ENCODE results near the gene MIER2. TPM values are rescaled to one million over a fixed set of nuclear protein-coding genes. Genes with fewer than 3 reads are reported as not detected.

Gene MIER2
- polyA plus RNA-seq, 1 of the 3 experiments (the other 2 are of a cell fraction): 15.9 TPM

DNA sequence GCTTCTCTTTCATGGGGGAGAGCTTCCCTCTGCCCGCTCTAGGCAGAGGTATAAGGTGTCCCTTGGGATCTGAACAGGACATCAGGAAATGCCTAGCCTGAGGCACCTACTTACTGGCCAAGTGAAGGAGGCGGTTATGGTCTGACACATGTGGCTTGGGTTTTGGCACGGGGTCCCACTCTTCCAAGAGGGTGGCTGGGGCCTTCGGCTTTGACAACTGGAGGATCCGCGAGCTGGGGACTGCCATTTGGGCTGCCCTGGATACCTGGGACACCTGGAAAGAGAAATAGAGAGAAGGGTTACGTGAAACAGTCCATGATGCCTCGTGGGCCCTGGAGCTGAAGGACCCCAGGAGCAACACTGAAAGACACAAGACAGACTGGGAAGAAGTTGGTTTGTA, 22.4 kb upstream of the MIER2 start (continued):
- TF ChIP-seq, protein P1, sequence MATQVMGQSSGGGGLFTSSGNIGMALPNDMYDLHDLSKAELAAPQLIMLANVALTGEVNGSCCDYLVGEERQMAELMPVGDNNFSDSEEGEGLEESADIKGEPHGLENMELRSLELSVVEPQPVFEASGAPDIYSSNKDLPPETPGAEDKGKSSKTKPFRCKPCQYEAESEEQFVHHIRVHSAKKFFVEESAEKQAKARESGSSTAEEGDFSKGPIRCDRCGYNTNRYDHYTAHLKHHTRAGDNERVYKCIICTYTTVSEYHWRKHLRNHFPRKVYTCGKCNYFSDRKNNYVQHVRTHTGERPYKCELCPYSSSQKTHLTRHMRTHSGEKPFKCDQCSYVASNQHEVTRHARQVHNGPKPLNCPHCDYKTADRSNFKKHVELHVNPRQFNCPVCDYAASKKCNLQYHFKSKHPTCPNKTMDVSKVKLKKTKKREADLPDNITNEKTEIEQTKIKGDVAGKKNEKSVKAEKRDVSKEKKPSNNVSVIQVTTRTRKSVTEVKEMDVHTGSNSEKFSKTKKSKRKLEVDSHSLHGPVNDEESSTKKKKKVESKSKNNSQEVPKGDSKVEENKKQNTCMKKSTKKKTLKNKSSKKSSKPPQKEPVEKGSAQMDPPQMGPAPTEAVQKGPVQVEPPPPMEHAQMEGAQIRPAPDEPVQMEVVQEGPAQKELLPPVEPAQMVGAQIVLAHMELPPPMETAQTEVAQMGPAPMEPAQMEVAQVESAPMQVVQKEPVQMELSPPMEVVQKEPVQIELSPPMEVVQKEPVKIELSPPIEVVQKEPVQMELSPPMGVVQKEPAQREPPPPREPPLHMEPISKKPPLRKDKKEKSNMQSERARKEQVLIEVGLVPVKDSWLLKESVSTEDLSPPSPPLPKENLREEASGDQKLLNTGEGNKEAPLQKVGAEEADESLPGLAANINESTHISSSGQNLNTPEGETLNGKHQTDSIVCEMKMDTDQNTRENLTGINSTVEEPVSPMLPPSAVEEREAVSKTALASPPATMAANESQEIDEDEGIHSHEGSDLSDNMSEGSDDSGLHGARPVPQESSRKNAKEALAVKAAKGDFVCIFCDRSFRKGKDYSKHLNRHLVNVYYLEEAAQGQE (IDR thresholded peaks at IDR 0.05; ENCODE audit: low read depth, low read length): no peak

DNA sequence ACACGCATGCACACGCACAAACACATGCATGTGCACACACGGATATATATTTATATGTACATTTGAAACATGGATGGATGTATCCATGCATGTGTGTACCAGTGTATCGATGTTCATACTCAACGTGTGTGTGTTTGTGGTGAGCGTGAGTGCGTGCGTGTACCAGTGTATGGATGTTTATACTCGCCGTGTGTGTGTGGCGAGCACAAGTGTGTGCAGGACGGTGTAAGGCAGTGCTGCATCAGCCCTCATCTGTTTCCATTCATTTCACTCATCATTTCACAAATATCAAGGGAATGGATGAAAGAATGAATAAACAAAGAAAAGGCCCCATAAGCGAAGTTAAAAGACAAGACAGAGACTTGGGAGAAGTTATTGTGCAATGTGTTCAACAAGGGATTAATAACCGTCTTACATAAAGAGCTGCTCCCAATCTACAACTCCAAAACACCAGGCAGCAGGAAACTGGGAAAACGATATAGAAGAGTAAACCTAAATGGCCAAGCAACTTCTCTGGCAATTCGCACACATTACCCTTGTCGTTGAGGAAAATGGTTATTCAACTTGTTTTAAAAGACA, 21.7 kb upstream of the MIER2 start:
- H3K27me3 ChIP-seq (ENCODE audit: insufficient read depth): no peaks in the 10 kb centered on the region
- H3K9ac ChIP-seq: no peak overlapping the region
- POLR2A ChIA-PET: no interaction called here
- 81% methylated on average over 17 of the region's 17 CpGs for WGBS (ENCODE audit: low lambda C conversion rate)
- no peaks in the 10 kb centered on the region for H3K79me2 ChIP-seq (ENCODE audit: insufficient read depth)
- no peak overlapping the region for H3K4me3 ChIP-seq (ENCODE audit: low read depth in 2 of 2, low read length in 1 of 2)
- no peaks in the 10 kb centered on the region for H3F3A ChIP-seq (replicated peaks; ENCODE audit: insufficient read depth)
- no peak overlapping the region for H2AFZ ChIP-seq (ENCODE audit: low read depth)
- H3K4me1 ChIP-seq (ENCODE audit: control insufficient read depth in 1 of 2, insufficient read depth in 2 of 2, low read depth in 1 of 2, low read length in 1 of 2): no peaks in the 10 kb centered on the region; a peak in 1 of 4 replicates
- no peaks in the 10 kb centered on the region for H4K20me1 ChIP-seq (ENCODE audit: insufficient read depth)
- no peak for TF ChIP-seq SIN3A (IDR thresholded peaks at IDR 0.05; ENCODE audit: borderline replicate concordance, low read depth, low read length)
- no peak for DNase-seq
- H3K4me2 ChIP-seq: no peak overlapping the region
- H3K9me3 ChIP-seq: no peaks in the 10 kb centered on the region
- CTCF ChIA-PET: no interaction called here
- no peaks in the 10 kb centered on the region for H3K9me2 ChIP-seq
- no peak overlapping the region for H3K27ac ChIP-seq (ENCODE audit: low read depth in 2 of 2, low read length in 1 of 2)
- no peaks in the 10 kb centered on the region for H3K36me3 ChIP-seq (replicated peaks in 1 of 2; ENCODE audit: control insufficient read depth in 1 of 2, insufficient read depth in 2 of 2, low read length in 1 of 2)

DNA sequence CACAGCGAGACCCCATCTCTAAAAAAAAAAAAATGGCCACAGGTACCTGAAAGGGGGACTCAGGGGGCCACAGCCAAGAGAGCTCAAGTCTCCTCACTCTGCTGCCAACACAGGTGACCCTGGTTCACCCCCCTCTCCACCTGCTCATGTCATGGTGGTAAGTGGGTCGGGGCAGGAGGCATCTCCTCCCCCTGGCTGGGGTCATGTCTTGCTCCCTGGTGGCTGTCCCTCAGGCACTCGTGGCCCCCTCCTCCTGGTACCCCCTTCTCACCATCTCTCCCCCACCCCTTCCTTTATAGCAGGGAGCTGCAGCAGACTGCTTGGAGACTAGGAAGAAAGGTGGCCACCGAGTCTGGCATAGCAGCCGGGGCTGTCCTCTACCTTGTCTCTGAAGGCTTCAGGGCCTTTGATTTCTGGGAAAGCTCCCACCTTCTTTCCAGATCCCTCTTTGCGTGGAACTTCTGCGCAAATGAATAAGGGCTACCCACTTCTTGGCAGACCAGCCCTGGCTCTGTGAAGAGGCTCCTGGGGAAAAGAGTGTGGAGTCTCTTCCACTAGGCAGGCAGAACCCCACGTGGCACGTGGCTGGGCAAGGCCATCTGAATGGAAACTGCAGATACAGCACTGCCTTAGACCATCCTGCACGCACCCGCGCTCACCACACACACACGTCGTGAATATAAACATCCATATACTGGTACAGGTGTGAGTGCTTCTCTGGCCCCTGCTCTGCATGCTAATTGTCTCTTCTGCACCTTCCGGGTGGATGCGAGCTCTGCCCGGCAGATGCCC, 20.1 kb upstream of the MIER2 start:
- H3K9me3 ChIP-seq: no peaks in the 10 kb centered on the region
- no peak overlapping the region for H3K27ac ChIP-seq (ENCODE audit: low read depth in 2 of 2, low read length in 1 of 2)
- no peaks in the 10 kb centered on the region for H3F3A ChIP-seq (replicated peaks; ENCODE audit: insufficient read depth)
- H4K20me1 ChIP-seq (ENCODE audit: insufficient read depth): no peaks in the 10 kb centered on the region
- no peak overlapping the region for H3K4me3 ChIP-seq (ENCODE audit: low read depth in 2 of 2, low read length in 1 of 2)
- H3K36me3 ChIP-seq (replicated peaks in 1 of 2; ENCODE audit: control insufficient read depth in 1 of 2, insufficient read depth in 2 of 2, low read length in 1 of 2): no peaks in the 10 kb centered on the region
- H3K4me2 ChIP-seq: no peak overlapping the region
- POLR2A ChIA-PET: no interaction called here
- no peaks in the 10 kb centered on the region for H3K4me1 ChIP-seq (ENCODE audit: control insufficient read depth in 1 of 2, insufficient read depth in 2 of 2, low read depth in 1 of 2, low read length in 1 of 2)
- no peak overlapping the region for H3K9ac ChIP-seq
- H3K9me2 ChIP-seq: no peaks in the 10 kb centered on the region
- CTCF ChIA-PET: no interaction called here
- no peaks in the 10 kb centered on the region for H3K27me3 ChIP-seq (ENCODE audit: insufficient read depth)
- H2AFZ ChIP-seq (ENCODE audit: low read depth): no peak overlapping the region
- no peak for DNase-seq
- WGBS (ENCODE audit: low lambda C conversion rate): 40% methylated on average over 10 of the region's 17 CpGs
- no peaks in the 10 kb centered on the region for H3K79me2 ChIP-seq (ENCODE audit: insufficient read depth)
- TF ChIP-seq EZH2phosphoT487 (IDR thresholded peaks at IDR 0.05; ENCODE audit: borderline replicate concordance, low read depth) (no peak), FOXM1 (IDR thresholded peaks at IDR 0.05; ENCODE audit: low read depth) (no peak), RAD21 (IDR thresholded peaks at IDR 0.05; ENCODE audit: low read length) (no peak), SMC3 (IDR thresholded peaks at IDR 0.05; ENCODE audit: low read depth, low read length) (no peak), RCOR1 (IDR thresholded peaks at IDR 0.05; ENCODE audit: low read length) (no peak), TAF1 (IDR thresholded peaks at IDR 0.05; ENCODE audit: borderline replicate concordance, low read depth, low read length) (no peak), EP300 (IDR thresholded peaks at IDR 0.05; ENCODE audit: borderline replicate concordance in 1 of 2, low read depth in 1 of 2, low read length in 1 of 2) (no peak), NFIC (IDR thresholded peaks at IDR 0.05; ENCODE audit: borderline replicate concordance) (no peak), POLR2AphosphoS5 (IDR thresholded peaks at IDR 0.05; ENCODE audit: low read depth, low read length) (no peak), MEF2A (IDR thresholded peaks at IDR 0.05; ENCODE audit: borderline replicate concordance, low read depth) (no peak), TCF12 (IDR thresholded peaks at IDR 0.05) (no peak), GABPA (IDR thresholded peaks at IDR 0.05; ENCODE audit: low read depth) (no peak)
- TF ChIP-seq, protein P2, sequence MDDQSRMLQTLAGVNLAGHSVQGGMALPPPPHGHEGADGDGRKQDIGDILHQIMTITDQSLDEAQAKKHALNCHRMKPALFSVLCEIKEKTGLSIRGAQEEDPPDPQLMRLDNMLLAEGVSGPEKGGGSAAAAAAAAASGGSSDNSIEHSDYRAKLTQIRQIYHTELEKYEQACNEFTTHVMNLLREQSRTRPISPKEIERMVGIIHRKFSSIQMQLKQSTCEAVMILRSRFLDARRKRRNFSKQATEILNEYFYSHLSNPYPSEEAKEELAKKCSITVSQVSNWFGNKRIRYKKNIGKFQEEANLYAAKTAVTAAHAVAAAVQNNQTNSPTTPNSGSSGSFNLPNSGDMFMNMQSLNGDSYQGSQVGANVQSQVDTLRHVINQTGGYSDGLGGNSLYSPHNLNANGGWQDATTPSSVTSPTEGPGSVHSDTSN (IDR thresholded peaks at IDR 0.05): no peak
- TF ChIP-seq, protein P3, sequence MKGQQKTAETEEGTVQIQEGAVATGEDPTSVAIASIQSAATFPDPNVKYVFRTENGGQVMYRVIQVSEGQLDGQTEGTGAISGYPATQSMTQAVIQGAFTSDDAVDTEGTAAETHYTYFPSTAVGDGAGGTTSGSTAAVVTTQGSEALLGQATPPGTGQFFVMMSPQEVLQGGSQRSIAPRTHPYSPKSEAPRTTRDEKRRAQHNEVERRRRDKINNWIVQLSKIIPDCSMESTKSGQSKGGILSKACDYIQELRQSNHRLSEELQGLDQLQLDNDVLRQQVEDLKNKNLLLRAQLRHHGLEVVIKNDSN (IDR thresholded peaks at IDR 0.05; ENCODE audit: borderline replicate concordance, low read depth): no peak
- TF ChIP-seq, protein P4, sequence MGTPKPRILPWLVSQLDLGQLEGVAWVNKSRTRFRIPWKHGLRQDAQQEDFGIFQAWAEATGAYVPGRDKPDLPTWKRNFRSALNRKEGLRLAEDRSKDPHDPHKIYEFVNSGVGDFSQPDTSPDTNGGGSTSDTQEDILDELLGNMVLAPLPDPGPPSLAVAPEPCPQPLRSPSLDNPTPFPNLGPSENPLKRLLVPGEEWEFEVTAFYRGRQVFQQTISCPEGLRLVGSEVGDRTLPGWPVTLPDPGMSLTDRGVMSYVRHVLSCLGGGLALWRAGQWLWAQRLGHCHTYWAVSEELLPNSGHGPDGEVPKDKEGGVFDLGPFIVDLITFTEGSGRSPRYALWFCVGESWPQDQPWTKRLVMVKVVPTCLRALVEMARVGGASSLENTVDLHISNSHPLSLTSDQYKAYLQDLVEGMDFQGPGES (IDR thresholded peaks at IDR 0.05; ENCODE audit: low read depth, low read length): no peak
